MM.1S (cell line): ENCODE results near the gene ZAP70.

Experiments used
- CTCF ChIP-seq: fragments of 300-600 bp; sonication (generic); IDR thresholded peaks from 2 replicates; pipeline ENCODE4 v1.5.1; 2016; ENCODE audit warnings: antibody characterized with exemption, low read length, mixed read lengths
- EZH2 ChIP-seq: fragments of 300-600 bp; sonication (generic); optimal IDR thresholded peaks from 2 replicates; pipeline ENCODE3; 2017; ENCODE audit warnings: low read depth, mild to moderate bottlenecking, antibody characterized with exemption, low read length, mixed read lengths

GRCh38 chr2:97708608-97709007 is 4.8 kb upstream of the ZAP70 start:
- TF ChIP-seq CTCF (no peak), EZH2 (no peak)
